Liver (tissue), 3 donors: ENCODE data around the gene ATP11A.

Source experiments
- CTCF ChIP-seq: fragments of 150-350 bp; IDR thresholded peaks from 2 replicates; pipeline ENCODE4 v1.5.1; 2017; ENCODE audit warnings: improper control_type of control experiment, low read depth, low read length; ENCODE audit not compliant: missing input control
- EGR1 ChIP-seq, 2 donors: IDR thresholded peaks; 2 replicates each; pipeline ENCODE4 v1.6.1; 2016 to 2018; ENCODE audit warnings: antibody characterized with exemption in 2 of 2, low read depth in 2 of 2
- FOXA1 ChIP-seq: IDR thresholded peaks from 2 replicates; pipeline ENCODE4 v1.6.1; 2016; ENCODE audit warnings: antibody characterized with exemption
- HNF4A ChIP-seq, 2 donors: conservative IDR thresholded peaks; 2 replicates each; pipeline ENCODE4 v1.6.1; 2016; ENCODE audit warnings: antibody characterized with exemption in 2 of 2, mild to moderate bottlenecking in 2 of 2
- JUND ChIP-seq, 2 donors: IDR thresholded peaks; 2 replicates each; pipeline ENCODE4 v1.6.1; 2016; ENCODE audit warnings: antibody characterized with exemption in 2 of 2
- MAX ChIP-seq: IDR thresholded peaks from 2 replicates; pipeline ENCODE4 v1.6.1; 2016; ENCODE audit warnings: antibody characterized with exemption
- RAD21 ChIP-seq, 2 donors: IDR thresholded peaks; 2 replicates each; pipeline ENCODE4 v1.6.1; 2016; ENCODE audit warnings: antibody characterized with exemption in 2 of 2, mild to moderate bottlenecking in 2 of 2
- REST ChIP-seq: IDR thresholded peaks from 2 replicates; pipeline ENCODE4 v1.6.1; 2016; ENCODE audit warnings: antibody characterized with exemption, mild to moderate bottlenecking
- RXRA ChIP-seq, 2 donors: IDR thresholded peaks; 2 replicates each; pipeline ENCODE4 v1.6.1; 2017 to 2018; ENCODE audit warnings: antibody characterized with exemption in 2 of 2, mild to moderate bottlenecking in 1 of 2
- SP1 ChIP-seq: IDR thresholded peaks from 2 replicates; pipeline ENCODE4 v1.6.1; 2018; ENCODE audit warnings: antibody characterized with exemption, mild to moderate bottlenecking
- TAF1 ChIP-seq: conservative IDR thresholded peaks from 2 replicates; pipeline ENCODE4 v1.6.1; 2016; ENCODE audit warnings: antibody characterized with exemption, mild to moderate bottlenecking
- YY1 ChIP-seq: IDR thresholded peaks from 2 replicates; pipeline ENCODE4 v1.6.1; 2016; ENCODE audit warnings: antibody characterized with exemption, mild to moderate bottlenecking
- ZBTB33 ChIP-seq: IDR thresholded peaks from 2 replicates; pipeline ENCODE4 v1.6.1; 2016; ENCODE audit warnings: antibody characterized with exemption
- donor health status: healthy.
- donor health status: healthy.

- TF ChIP-seq CTCF = no peak
- TF ChIP-seq JUND (IDR thresholded peaks at IDR 0.05) = no peak
- no peak for TF ChIP-seq RAD21 (IDR thresholded peaks at IDR 0.05)
- no peak for TF ChIP-seq MAX
- TF ChIP-seq ZBTB33 = no peak
- TF ChIP-seq YY1 = no peak
- no peak for TF ChIP-seq RXRA (IDR thresholded peaks at IDR 0.05)
- TF ChIP-seq REST = no peak
- TF ChIP-seq FOXA1 = no peak
- TF ChIP-seq EGR1 (IDR thresholded peaks at IDR 0.05; ENCODE audit: low read depth in 2 of 2) = no peak
- TF ChIP-seq HNF4A (conservative IDR thresholded peaks at IDR 0.05) = no peak
- TF ChIP-seq SP1 = no peak
- no peak for TF ChIP-seq TAF1
These were observed 2.9 kb upstream of the ATP11A start for GRCh38 chr13:112686987-112687386.
